Erythroblast (primary cell): ENCODE data around the gene C10orf62.

Experiments used
- DNase-seq, 2 experiments: peaks; one replicate each; lab custom pipeline; 2025; lab: John Stamatoyannopoulos, UW
- GATA1 ChIP-seq: IDR thresholded peaks from 2 replicates; pipeline ENCODE4 v1.6.1; 2011; ENCODE audit warnings: low read depth, mild to moderate bottlenecking, control low read depth, low read length, moderate library complexity
- POLR2A ChIP-seq: IDR thresholded peaks from 2 replicates; pipeline ENCODE4 v1.6.1; 2011; ENCODE audit warnings: mild to moderate bottlenecking, low read length

The C10orf62 gene

GRCh38 chr10:97640174-97640867 lies 50.8 kb downstream of the C10orf62 start, which contains the start of gene PI4K2A:
Gene PI4K2A (plus strand): TSS chr10:97640671. CDS start chr10:97640743, 72 bp downstream.
- TF ChIP-seq POLR2A (peak; percentile 92), GATA1 (no peak)
- DNase-seq = peak; percentile 100
